H54 (cell line): ENCODE measurements around the gene CPM.
A peak's percentile ranks its signal among the peaks of the same experiment; 100 is the strongest.

ENCODE experiments used
- DNase-seq: peaks from one replicate; pipeline ENCODE4 v3.0.0; 2011; ENCODE audit warnings: low spot score, mixed read lengths; ENCODE audit not compliant: insufficient read length
- FAIRE-seq: peaks from 3 replicates; lab custom pipeline; 2011; peaks lifted over from hg19 to GRCh38; lab: Jason Lieb, UNC
- POLR2A ChIP-seq: IDR thresholded peaks from 2 replicates; pipeline ENCODE4 v1.6.1; 2011; ENCODE audit warnings: low read depth, mild to moderate bottlenecking, low read length

CPM gene

DNA sequence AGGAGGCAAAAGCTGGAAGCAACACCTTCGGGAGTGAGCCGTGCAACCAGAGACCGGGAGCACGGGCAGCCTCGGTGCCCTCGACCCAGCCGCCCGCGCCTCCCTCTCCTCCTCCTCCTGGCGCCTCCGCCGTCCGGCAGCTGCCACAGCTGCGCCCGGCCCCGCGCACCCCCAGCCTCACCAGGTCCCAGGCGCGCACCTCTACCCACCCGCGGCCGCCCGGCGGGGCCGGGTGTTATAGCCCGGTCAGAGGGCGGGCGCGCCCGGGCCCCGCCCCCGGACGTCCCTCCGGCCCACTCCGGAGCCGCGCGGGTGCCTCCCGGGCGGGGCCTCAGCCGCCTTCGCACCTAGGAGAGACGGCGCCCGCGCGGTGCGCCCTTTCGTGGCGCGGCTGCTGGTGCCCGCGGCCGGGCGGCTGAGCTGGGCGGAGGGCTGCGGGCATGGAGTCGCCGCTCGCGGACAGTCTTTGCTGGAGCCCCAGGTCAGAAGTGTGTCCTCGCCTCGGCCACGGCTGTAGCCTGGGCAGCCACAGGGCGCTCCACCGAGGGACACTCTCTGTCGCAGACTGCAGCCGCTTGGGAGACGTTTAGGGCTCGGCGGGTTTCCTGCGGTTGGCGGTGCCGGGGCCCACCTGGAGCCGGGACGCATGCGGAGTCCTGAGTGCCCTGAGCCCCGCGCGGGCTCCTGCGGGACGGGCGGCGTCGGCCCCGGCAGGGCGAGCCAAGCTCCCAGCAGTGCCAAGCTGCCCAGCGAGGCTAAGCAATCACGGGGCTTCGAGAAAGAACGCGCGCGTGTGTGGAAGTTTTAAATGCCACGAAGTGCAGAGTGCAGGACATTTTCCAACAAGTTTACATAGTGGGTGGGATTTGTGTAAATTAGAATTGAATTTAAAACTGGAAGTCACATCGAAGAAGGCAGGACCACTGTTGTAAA, at the start of gene CPM:
TSS of gene CPM (minus strand) at position 211 of the 933 bp plus-strand sequence. CDS start 334 bp downstream, outside the sequence.
- no peak for TF ChIP-seq POLR2A
- no peak for FAIRE-seq

DNA sequence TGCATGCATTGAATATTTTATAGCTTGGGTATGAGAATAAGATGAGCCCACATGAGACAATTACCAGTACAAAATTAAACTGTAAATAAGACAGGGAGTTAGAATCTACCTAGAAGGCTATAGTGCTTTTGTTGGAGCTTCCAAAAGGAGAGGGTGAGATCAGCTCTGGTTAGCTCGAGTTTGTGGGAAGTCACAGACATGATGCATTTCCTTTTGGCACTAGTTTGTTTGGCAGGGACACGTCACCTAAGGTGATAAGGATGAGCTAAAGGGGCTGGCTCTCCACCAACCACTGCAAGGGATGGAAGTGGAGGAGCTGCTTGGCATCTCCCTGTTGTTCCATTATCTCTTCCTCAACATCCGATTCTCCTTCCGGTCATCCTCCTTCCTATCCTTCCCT, 48.5 kb upstream of the CPM start:
- no peak for FAIRE-seq
- TF ChIP-seq POLR2A, result no peak
- no peak for DNase-seq

More for the DNA sequence above, at the start of gene CPM:
- DNase-seq, result no peak

DNA sequence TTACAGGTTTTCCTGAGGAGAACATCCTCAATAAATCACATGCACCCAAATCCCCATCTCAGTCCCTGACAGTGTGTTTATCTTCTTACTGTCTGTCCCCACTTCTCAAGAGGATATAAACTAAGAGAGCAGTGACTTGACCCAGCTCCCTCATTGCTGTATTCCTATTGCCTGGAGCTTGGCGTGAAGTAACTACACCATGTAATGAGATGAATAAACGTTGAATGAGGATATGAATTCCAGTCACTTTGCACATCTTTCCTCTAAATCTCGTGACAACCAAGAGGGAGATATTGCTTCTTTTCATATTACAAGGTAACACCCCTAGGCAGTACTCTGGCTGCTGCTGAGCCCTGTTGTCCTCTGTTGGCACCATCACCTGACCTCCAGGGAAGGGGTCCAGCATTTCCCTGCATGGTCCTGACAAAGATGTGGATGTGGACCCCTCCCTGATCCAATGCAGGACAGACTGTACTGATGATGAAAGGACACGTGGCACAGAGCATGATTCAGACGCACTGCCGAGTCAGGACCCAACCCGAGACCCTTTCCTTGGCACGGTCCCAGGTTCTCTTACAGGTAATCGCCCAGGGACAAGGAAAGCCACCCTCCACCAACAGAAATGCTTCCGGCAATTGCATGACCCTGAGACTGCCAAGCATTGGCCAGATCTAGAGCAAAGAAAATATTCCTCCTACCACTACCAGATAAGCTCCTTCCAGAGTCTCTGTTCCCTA, 47.7 kb upstream of the CPM start:
- DNase-seq, result no peak
- no peak for FAIRE-seq
- TF ChIP-seq POLR2A, result no peak

DNA sequence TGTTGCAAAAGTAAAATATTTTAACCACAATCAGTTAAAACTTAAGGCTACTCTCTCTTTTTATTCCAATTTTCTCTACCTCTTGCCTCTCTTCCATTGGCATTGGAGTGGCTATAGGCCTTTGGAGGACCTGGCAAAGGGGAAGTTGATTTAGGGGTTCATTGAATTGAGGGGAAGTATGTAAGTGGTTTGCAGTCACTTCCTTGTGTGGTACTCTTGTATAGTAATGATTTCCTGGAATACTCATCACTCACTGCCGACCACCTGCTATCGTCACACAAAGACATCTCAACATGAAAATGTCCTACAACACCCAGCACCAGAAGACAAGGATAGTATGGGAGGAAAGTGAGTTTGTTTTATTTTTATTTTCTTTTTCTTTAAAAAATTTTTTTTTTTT, 45.7 kb upstream of the CPM start:
- FAIRE-seq (no peak), DNase-seq (no peak)
- no peak for TF ChIP-seq POLR2A

DNA sequence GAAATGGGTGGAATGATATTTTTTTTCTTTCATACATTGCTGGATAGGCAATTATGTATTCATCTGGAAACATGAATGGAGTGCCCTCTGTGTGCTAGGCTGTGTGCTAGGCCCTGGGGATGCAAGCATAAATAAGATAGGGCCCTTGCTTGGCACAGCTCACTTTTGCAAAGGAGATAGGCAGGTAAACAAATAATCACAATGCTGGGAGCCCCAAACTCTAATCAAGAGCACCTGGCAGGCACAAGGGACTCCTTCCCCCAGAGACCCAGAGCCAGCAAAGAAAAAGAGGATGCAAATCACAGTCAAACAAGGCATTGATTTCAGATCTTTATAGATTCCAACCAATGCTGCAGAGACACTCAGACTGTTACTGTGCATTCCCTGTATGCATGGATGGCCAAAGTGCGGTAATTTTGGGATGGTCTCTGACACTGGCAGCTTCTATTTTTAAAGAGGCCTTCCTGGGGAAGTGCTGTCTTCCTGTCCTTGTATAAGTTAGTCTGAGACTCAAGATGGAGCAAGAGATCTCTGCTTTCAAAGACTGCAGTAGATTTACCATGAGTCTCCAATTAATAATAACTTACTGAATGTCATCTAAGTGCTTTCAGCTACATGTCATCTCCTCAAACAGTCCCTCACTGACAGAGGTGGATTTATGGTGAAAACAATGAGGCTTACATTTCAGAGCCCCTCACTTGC, 45.1 kb upstream of the CPM start:
- no peak for TF ChIP-seq POLR2A
- DNase-seq (no peak), FAIRE-seq (no peak)

DNA sequence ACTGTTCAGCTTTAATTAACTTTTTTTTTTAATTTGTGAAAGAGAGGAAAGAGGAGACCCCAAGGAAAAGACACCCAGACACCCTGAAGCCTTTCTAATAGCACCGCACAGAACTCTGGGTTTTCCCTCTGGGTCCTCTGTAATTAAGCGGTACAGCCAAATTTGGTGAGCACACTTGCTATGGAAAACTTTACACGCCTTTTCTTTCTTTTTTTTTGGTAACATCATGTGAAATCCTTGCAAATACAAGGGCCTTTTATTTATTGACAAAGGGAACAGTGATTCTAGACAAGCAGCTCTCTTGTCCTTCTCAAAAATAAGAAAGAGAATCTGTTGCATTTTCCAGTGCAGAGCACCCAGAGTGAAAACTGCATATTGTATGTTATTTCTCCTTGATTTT, 44.4 kb upstream of the CPM start:
- FAIRE-seq (no peak), DNase-seq (no peak)
- no peak for TF ChIP-seq POLR2A

DNA sequence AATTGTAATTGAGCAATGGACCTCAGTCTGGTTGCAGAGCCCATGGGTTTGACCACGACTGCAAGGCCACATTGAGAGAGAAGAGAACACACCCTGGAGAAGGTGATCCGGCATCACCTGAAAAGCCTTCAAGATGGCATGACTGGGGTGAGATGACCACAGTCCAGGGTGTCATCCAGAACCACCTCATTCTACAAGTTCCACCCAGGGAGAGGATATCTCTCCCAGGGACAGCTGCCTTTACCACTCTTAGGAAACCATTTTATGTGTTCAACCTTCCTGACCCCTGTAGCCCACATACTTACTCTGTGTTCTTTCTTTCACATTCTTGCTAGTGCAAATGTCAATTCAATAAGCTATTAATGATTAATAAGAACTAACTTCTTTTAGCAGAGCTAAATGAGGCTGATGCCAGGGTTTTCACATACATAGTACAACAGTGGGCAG, 43.4 kb upstream of the CPM start:
- DNase-seq, result no peak
- no peak for FAIRE-seq
- no peak for TF ChIP-seq POLR2A

DNA sequence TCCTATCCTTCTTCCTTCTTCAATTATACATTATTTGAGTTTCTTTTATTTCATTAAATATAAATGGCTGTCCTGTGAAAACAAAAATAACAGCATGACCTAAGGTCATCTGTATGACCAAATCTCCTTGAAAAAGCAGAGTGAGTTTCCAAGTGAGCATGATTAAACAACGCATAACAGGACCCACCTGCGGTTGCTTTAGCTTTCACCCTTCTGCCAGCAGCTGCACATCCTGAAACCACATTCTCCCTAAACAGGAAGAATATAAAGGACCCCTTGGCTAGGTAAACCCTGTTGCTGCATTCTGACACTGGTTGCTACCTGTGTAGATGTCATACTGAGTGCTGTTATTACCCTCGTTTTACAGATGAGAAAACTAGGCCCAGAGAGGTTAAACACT, 42.8 kb upstream of the CPM start:
- FAIRE-seq (no peak), DNase-seq (no peak)
- TF ChIP-seq POLR2A, result no peak

DNA sequence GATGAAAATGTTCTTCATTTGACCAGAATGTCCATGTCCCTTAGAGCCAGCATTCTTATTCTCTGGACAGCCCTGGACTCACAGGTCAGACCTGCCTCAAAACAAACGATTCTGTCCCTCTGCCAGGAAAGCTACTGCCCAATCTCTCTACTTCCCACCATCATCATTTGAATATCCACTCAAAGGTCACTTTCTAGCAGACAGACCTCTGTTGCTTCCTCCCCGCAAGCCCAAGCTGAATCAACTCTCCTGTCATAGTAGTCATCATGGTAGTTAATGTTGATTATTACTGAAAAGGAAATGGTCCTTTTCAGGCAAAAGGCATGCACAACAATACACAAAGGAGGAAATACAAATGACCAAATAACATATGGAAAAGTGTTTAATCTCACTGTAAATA, 39.6 kb upstream of the CPM start:
- peak; percentile 91 for FAIRE-seq
- DNase-seq, result no peak
- TF ChIP-seq POLR2A, result no peak

DNA sequence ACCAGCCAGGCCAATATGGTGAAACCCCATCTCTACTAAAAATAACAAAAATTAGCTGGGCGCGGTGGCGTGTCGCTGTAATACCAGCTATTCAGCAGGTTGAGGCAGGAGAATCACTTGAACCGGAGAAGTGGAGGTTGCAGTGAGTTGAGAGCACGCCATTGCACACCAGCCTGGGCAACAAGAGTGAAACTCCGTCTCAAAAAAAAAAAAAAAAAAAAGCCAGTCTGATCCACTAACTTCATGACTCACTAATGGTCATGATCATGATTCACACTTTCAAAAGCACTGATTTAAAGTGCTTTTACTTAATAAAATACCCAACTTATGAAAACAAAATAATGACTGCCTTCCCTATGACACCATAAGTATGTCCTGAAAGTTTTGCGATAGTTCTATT, 38.4 kb upstream of the CPM start:
- peak; percentile 11 for FAIRE-seq
- TF ChIP-seq POLR2A, result no peak
- peak; percentile 15 for DNase-seq

DNA sequence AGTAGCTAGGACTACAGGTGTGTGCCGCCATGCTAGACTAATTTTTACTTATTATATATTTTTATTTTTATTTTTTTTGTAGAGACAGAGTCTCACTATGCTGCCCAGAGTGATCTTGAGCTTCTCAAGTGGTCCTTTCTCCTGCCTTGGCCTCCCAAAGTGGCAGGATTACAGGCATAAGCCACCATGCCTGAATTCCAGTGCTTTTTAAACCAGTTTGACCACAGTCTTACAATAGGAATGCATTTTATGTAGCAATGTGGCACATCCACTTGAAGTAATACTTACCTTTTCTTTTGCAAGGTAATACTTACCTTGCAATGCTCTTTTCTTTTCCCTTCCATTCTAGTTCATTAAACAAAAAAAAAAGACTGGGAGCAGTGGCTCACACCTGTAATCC, 38.0 kb upstream of the CPM start:
- no peak for FAIRE-seq
- no peak for DNase-seq

DNA sequence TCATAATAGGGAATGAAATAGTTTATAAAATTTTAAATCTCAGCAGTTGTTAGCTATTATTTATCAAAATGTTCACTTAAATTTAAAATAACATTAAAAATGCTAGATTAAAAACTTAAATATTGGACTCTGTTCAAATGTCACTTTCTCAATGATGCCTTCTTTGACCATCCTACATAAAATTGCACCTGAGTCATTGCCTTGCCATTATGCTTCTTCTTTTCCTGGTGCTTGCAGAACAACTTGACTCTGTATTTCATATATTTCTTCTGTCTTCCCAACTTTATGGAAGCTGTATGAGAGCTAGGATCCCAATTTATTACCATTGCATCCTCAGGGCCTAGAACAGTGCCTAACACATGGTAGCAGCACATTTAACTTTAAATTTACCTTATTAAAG, 37.3 kb upstream of the CPM start:
- DNase-seq, result no peak
- no peak for TF ChIP-seq POLR2A
- FAIRE-seq, result no peak

More for the DNA sequence above, 38.0 kb upstream of the CPM start:
- no peak for TF ChIP-seq POLR2A

DNA sequence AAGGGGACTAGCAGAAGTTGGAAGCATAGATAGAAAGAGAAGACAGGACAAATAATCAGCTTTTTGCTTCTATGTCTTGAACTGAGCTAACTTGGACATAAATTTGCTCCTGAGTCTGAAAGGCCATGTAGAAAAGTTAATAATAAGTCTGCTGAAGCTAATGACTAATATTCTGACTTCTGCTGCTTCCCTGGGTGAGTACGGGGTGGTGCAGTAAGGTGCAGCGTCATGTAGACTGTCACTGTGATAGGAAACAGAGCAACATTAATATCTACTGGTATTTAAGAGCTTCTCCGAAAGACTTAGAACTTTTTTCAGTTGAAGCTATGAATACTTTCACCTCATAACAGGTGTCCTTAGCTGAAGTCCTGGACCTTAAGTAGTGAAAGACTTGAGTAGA, 34.1 kb upstream of the CPM start:
- DNase-seq, result no peak
- no peak for FAIRE-seq
- TF ChIP-seq POLR2A, result no peak

DNA sequence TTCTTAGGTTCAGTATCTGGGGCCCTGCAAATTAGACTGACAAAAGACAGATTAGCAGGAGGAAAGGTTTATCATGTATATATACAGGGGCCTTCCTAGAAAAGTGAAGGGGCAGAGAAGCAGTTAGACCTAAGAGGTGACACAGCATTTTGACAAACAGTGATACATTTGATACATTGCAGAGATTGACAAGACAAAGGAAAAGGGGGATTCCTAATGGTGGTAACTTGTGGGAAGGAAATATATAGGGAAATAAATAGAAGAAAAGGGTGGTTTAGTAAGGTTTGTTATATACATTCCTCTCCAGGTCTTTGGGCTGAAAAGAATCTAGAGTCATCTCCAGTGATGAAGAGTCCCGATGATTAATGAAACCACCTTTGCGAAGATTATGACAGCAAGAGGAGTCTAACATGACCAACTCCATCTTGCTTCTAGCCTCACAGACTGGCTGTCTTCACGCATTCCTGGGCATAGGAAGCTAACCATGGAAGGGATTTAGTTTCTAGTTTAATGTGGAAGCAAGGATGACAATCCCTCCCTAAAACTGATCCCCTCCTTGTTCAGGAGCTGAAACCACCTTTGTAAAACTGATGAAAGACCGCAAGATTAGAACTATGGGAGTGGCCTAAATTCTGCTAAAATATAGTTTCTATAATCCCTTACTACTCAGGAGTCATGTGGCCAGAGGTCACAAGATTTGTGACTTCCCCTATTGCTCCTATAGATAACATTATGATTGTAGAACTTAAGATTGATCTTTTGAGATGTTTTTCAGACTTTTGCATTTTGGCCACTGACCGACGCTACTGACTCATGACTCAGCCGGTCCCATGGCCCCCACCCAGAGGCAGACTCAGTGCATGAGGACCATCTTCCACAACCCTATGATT, 31.1 kb upstream of the CPM start:
- no peak for DNase-seq
- no peak for FAIRE-seq

More for the DNA sequence above, 31.1 kb upstream of the CPM start:
- TF ChIP-seq POLR2A, result no peak
